Measurements from ENCODE around the gene NRG2.

NRG2 gene

DNA sequence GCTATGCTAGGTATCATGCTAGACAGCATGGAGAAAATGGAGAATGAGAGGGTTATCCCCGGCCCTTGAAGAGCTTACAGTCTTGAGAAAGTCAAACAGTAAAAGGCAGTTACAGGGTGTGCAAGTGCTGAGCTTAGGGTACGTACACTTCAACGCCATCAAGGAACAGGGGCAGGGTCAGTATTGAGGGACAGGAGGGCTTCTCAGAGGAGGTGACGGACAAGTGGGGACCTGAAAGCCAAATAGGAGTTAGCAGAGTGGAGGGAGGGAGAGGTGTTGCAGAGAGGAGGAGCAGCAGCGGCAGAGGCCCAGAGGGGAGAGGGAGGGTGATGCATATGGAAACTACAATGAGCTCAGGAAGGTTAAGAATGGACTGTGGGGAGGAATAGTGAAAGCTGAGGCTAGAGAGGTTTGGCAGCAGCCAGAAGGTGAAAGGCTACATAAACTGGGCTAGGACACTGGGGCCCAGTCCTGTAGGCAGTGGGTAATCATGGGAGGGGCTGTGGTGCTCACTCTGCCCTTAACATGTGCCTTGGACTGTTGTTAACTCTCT is 88.0 kb downstream of the NRG2 start:
- no peak for DNase-seq (ENCODE audit: low read depth in 2 of 2)
- no peak overlapping the region for H3K4me3 ChIP-seq (replicated peaks in 1 of 2; ENCODE audit: low read depth in 2 of 2, low read length in 2 of 2)
- TF ChIP-seq, protein P1, sequence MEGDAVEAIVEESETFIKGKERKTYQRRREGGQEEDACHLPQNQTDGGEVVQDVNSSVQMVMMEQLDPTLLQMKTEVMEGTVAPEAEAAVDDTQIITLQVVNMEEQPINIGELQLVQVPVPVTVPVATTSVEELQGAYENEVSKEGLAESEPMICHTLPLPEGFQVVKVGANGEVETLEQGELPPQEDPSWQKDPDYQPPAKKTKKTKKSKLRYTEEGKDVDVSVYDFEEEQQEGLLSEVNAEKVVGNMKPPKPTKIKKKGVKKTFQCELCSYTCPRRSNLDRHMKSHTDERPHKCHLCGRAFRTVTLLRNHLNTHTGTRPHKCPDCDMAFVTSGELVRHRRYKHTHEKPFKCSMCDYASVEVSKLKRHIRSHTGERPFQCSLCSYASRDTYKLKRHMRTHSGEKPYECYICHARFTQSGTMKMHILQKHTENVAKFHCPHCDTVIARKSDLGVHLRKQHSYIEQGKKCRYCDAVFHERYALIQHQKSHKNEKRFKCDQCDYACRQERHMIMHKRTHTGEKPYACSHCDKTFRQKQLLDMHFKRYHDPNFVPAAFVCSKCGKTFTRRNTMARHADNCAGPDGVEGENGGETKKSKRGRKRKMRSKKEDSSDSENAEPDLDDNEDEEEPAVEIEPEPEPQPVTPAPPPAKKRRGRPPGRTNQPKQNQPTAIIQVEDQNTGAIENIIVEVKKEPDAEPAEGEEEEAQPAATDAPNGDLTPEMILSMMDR (IDR thresholded peaks at IDR 0.05; ENCODE audit: low read depth, low read length) = no peak

DNA sequence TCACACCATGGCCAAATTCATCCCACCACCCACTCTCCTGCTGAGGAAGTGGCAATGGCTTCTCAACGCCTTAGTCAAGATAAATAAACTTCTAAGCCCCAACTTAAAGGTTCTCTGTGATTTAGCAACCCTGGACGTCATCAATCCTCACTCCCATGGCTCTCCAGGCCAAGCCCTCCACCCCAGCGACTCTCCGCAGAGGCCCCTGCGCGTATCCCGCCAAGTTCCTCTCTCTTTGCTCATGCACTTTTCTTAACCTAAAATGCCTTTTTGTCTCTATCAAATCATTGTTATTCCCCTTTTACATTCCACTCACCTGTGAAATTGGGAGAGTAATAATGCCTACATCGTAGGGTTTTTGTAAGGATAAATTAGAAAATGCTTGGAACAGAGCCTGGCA is 88.6 kb downstream of the NRG2 start:
- H3K4me3 ChIP-seq (replicated peaks in 1 of 2; ENCODE audit: low read depth in 2 of 2, low read length in 2 of 2) = no peak overlapping the region
- DNase-seq (ENCODE audit: low read depth in 2 of 2) = no peak
- TF ChIP-seq, protein P1 (IDR thresholded peaks at IDR 0.05; ENCODE audit: low read depth, low read length) = no peak

DNA sequence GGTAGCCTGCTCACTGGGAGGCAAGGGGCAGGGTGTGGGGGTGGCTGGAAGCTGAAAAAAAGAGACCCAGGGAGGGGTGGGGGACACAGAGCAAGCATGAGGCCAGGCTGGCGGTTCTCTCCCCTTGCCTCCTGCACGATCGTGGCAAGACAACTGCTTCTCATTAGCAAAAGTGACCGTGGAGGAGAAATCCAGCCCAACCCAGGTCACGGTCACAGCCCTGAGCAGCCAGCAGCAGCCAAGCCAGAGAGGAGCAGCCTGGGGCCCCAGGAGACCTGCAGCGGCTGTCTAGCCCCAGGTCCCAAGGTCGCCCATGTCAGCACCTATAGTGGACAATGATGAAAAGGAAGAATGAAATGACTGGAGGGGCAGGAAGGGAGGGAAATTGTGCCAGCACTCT is 89.1 kb downstream of the NRG2 start:
- DNase-seq (ENCODE audit: low read depth in 2 of 2) = no peak
- no peak overlapping the region for H3K4me3 ChIP-seq (replicated peaks in 1 of 2; ENCODE audit: low read depth in 2 of 2, low read length in 2 of 2)
- TF ChIP-seq, protein P1 (IDR thresholded peaks at IDR 0.05; ENCODE audit: low read depth, low read length) = no peak

DNA sequence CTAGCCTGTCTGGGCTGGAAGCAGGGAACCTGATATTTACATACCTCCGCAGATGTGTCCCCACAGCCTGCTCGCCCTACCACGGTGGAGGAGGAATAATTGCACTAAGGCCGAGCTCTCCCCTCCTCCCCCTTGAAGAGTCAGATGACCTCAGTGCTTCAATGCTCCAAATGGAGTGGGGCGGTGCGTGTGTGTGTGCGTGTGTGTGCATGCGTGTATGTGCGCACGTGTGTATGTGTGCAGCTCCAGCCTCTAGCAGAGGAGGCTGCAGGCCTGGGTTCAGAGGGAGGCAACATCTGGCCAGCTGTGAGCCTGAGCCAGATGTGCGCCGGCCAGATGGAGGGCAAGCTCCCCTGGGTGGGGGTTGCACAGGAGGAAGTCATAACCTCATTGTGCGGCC is 90.5 kb downstream of the NRG2 start:
- H3K4me3 ChIP-seq (replicated peaks in 1 of 2; ENCODE audit: low read depth in 2 of 2, low read length in 2 of 2) = no peak overlapping the region
- no peak for DNase-seq (ENCODE audit: low read depth in 2 of 2)
- TF ChIP-seq, protein P1 (IDR thresholded peaks at IDR 0.05; ENCODE audit: low read depth, low read length) = no peak

DNA sequence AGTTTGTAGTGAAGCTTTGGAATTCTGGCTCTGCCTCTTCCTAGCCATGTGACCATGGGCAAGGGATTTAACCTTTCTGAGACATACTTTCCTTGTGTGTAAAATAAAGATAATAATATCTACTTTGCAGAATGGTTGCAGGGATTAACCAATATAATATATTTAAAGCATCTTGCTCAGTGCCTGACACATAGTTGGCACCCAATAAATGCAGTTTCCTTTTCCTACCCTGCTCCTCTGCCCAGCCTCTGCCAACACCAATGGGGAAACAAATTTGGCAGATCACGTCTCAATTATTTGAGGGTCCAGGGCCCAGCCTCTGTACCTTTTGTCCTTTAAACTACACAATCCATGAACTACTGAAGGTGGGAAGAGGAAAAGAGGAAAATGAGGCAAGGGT is 91.1 kb downstream of the NRG2 start:
- no peak overlapping the region for H3K4me3 ChIP-seq (replicated peaks in 1 of 2; ENCODE audit: low read depth in 2 of 2, low read length in 2 of 2)
- no peak for DNase-seq (ENCODE audit: low read depth in 2 of 2)
- TF ChIP-seq, protein P1 (IDR thresholded peaks at IDR 0.05; ENCODE audit: low read depth, low read length) = no peak

DNA sequence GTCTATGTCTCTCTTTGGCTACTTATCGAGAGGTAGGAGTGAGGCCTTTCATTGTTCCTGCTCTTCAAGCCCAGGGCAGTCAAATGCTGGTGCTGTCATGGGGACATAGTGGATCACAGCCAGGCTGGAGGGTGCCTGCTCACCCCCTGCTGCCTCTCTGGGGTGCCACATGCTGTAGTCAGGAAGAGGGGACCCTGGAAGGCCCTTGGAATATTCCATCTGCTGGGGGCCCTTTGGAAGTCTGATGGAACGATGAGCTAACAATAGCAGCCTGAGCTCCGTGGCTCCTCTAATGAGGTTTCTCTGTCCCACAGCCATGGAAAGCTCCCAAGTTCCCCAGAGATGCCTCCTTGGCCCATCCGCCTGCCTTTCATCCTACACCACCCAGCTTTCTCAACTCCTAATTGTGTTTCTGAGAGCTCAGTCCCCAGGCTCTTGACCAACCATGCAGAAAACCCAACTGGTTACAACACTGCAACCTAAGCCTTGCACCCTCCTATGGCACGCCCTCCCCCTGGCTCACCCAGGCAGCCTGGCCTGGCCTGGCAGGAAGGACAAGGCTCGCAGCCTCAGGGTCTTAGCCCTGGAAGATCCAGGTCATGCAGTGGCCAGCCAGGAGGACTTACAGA is 91.7 kb downstream of the NRG2 start:
- DNase-seq (ENCODE audit: low read depth in 2 of 2) = no peak
- TF ChIP-seq, protein P1 (IDR thresholded peaks at IDR 0.05; ENCODE audit: low read depth, low read length) = no peak
- H3K4me3 ChIP-seq (replicated peaks in 1 of 2; ENCODE audit: low read depth in 2 of 2, low read length in 2 of 2) = no peak overlapping the region

DNA sequence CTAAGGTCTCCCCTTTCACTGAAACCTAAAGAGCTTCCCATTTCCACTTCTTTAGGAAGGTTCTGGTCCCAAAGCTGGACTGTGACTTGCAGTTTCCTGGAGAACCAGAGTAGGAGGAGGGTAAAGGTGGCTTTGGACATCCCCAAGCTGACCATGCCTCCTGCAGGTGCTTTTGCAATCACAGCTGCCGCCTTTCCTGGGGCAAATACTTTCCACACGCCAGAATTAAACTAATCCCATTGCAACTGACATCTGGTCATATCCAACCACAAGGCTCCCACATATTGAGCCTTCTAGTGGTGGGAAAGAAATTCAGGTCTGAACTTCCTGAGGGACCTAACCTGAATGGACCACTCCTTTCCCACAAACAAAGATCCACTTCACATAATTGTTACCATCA is 92.7 kb downstream of the NRG2 start:
- TF ChIP-seq, protein P1 (IDR thresholded peaks at IDR 0.05; ENCODE audit: low read depth, low read length) = no peak

More for the DNA sequence above, 92.7 kb downstream of the NRG2 start:
- H3K4me3 ChIP-seq (replicated peaks in 1 of 2; ENCODE audit: low read depth in 2 of 2, low read length in 2 of 2) = no peak overlapping the region
- DNase-seq (ENCODE audit: low read depth in 2 of 2) = no peak
